Stimulated activated CD8-positive, alpha-beta memory T cell treated with anti-CD3 and anti-CD28 coated beads, Interleukin-15, amount 100 ng/mL, for 4 hours (primary cell): Measurements from ENCODE around the gene GXYLT2.

Source experiments
- DNase-seq, 2 donors: peaks; one replicate each; pipeline ENCODE4 v3.0.0-alpha.2; 2020; ENCODE audit warnings: low read depth in 2 of 2

GXYLT2 gene

DNA sequence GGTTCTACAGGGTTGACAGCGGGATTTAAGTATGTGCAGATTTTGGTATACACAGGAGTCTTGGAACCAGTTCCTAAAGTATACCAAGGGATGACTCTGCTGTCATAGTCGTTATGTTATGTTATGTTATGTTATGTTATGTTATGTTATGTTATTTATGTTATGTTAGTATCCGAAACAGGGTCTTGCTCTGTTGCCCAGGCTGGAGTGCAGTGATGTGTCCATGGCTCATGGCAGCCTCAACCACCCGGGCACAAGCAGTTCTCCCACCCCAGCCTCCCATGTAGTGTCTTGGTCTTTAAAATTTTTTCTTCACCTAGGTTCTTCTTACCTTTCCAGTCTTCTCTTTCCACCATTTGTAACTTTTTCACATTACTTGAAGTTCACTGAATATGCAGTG, 130.5 kb downstream of the GXYLT2 start:
- no peak for DNase-seq

DNA sequence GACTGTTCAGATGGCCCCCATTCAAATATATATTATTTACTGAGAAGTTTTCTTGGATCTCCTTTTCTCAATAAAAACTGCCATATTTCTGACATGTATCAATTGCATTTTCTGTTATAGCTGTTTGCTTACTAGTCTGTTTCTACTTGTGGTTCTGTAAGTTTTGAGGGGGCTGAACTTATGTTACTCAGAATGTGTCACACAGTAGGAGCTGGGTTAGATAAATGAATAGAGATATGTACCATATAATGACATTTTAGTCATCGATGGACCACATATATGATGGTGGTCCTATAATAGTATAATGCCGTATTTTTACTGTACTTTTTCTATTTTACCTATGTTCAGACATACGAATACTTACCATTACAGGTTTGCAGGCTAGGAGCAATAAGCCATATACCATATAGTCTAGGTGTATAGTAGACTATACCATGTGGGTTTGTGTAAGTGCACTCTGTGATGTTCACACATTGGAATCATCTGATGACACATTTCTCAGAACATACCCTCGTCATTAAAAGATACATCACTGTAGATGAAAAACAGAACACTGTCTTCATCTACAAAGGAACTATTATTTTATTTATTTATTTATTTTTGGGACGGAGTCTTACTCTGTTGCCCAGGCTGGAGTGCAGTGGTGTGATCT, 131.1 kb downstream of the GXYLT2 start:
- no peak for DNase-seq

DNA sequence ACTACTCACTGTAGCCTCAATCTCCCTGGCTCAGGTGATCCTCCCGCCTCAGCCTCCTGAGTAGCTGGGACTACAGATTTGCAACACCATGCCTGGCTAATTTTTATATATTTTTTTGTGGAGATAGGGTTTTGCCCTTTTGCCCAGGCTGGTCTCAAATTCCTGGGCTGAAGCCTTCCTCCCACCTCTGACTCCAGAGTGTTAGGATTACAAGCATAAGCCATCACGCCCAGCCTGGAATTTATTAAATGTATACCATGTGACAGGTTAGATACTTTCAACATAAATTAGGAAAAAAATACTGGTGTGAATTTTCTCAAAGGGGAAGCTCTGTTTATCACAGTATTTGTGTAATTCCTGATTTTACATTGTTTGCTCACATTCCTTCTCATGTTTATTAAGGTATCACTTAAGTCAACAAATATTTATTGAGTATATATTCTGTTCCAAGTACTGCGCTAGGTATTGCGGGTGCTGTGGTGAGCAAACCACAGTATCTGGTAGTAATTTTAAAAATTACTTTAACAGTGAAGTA, 133.5 kb downstream of the GXYLT2 start:
- no peak for DNase-seq

DNA sequence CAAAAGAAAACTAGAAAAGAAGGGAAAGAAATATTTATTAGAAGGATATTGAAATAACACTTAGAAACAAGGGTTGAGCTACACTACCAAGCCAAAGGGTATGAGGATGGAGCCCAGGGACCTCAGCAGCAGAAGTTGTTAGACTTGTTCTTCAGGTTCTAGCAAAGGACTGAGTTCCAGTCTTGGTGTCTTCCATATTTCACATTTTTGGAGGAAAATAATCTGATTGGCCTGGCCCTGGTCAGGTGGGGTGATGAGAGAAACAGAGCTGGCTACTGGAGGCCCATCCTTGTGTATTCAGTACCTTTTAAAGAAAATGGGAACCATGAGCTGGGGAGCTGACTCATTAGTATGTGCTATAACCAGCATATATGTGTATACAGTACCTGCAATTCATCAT, 137.0 kb downstream of the GXYLT2 start:
- no peak for DNase-seq

DNA sequence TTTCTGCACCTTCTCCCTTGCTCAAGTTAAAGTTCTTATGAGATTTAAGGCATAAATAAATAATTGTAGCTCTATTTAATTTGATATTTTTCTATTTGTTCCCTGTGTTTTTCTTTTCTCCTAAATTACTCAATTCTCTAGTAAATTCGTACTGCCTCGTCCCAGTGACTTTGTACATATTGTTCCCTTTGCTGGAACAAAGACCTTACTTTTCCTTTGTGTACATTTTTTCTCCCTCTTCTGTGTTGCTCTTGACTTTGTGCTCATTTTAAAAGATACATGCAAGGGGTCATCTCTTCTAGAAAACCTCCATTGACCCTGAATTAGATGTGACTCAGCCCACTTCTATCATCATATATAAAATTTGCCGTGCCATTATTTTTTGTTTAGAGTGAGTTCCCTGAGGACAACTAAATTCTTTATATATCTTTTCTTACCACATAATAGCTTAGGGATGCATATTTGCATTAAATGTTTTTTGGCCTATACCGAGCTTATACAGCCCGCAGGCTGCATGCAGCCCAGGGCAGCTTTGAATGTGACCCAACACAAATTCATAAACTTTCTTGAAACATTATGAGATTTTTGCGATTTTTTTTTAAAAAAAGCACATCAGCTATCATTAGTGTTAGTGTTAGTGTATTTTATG, 138.4 kb downstream of the GXYLT2 start:
- no peak for DNase-seq
